Right renal pelvis (tissue), 4 donors: ENCODE measurements around the gene RPL3. TPM values are rescaled to one million over a fixed set of nuclear protein-coding genes. Genes with fewer than 3 reads are reported as not detected.

Experiments used
- DNase-seq, 4 donors: peaks; one replicate each; pipeline ENCODE4 v3.0.0-alpha.2; 2013; ENCODE audit warnings: low read depth in 4 of 4, low spot score in 3 of 4, missing footprints in 1 of 4
- polyA plus RNA-seq, 4 donors: library from polyadenylated mRNA; unstranded; fragments of 120-200 nt; gene quantifications; one replicate each; pipeline ENCODE4 v1.2.1, GENCODE V29; 2013; ENCODE audit not compliant: insufficient read length in 4 of 4

Gene RPL3
- polyA plus RNA-seq, 4 donors = 2,866 to 3,497 (median 3,191) TPM

- no peak for DNase-seq
Measured at GRCh38 chr22:39301108-39301507, 18.3 kb downstream of the RPL3 start.

- no peak for DNase-seq
Measured at GRCh38 chr22:39300186-39300830, 19.1 kb downstream of the RPL3 start.

DNA sequence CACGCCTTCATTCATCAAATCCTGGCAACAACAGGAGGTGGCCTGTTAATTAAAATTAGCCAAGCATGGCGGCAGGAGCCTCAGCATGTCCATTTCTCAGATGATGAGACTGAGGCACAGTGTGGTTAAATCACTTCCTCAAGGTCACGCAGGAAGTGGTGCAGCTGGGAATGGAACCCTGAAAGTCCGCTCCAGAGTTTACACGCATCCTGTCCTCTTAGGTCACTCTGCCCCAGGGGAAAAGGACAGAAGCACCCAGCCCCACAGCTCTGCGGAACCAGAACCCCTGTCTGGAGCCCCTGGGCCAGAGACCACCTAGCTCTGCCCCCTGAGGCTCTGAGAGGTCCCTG lies 19.6 kb downstream of the RPL3 start:
- no peak for DNase-seq

- no peak for DNase-seq
Measured at GRCh38 chr22:39298241-39298987, 21.0 kb downstream of the RPL3 start.

DNA sequence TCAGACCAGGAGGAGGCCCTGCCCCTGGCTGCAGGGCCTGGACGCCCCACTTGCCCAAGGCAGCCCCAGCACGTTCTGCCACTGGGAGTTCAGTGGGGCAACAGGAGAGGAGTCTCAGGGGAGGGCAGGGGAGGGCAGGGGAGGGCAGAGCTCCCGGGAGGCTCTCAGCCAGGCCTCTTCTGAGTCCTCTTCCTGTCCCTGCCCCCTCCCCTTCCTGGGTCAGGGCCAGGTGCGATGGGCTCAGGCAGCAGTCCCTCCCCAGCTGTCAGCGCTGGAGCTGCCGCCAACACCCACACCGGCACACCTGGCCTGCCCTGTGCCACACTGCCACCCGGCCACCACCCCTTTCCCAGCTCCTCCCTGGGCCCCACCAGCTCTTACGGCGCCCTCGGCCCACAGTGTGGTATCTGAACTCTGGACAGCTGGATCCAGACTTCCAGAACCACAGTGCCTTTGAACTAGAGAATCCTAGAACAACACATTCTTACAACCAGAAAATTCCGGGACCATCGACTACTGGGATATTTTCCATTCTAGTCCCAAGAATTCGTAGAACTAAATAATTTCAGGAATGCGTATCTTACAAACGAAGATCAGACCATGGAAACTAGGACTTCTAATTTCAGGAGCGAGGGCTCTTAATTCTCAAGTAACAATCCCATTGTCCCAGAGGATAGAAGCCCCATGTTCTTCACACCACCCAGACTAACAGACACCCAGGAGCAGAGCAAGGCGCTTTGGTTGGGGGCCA lies 21.8 kb downstream of the RPL3 start:
- DNase-seq = no peak

GRCh38 chr22:39296981-39297489 lies 22.4 kb downstream of the RPL3 start:
- no peak for DNase-seq

DNA sequence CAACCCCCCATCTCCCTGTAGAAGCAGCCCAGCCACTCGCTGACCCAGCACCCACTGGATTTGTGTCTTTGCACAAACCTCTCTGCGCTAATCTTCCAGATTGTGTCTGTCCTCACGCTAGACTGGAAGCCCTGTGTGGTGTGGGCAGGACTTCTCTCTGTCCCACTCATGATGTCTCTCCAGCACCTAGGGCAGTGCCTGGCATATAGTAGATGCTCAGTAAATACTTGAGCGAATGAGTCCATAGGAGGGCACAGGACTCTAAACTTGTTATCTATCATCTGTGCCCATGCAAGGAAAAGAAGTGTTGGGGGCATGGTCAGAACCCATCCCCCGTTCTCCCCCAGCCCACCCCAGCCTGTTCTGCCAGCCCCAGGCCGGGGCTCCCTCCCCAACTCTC lies 22.9 kb downstream of the RPL3 start:
- no peak for DNase-seq

GRCh38 chr22:39294571-39295468 lies 24.6 kb downstream of the RPL3 start:
- no peak for DNase-seq

DNA sequence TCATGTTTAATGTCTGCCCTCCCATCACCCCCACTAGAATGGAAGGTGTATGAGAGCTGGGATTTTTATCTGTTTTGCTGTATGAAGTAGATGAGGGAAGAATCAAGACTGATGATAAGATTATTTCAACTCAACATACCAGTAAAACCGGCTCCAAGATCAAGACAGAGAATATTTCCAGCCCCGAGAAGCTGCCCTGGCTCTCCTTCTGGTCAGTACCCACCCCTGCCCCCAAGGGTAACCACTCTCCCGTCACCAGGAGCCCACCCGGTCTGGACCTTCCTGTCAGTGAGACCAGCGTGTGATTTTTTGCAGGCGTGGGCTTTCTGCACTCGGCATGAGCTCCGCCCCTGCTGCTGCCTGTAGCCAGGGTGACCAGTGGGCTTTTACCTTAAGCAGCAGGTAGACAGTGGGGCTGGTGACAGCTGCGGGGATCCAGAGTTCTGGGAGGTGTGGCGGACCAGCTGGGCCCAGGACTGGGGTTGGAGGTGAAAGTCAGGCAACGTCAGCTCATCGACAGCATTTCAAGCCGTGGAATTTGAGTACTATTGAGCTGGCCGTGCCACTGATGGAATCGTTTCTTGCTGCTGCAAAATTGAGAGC lies 25.6 kb downstream of the RPL3 start:
- no peak for DNase-seq

- DNase-seq = peak in 2 of 4 donors; percentile 52 to 54
Measured at GRCh38 chr22:39292561-39293074, 26.8 kb downstream of the RPL3 start.

DNA sequence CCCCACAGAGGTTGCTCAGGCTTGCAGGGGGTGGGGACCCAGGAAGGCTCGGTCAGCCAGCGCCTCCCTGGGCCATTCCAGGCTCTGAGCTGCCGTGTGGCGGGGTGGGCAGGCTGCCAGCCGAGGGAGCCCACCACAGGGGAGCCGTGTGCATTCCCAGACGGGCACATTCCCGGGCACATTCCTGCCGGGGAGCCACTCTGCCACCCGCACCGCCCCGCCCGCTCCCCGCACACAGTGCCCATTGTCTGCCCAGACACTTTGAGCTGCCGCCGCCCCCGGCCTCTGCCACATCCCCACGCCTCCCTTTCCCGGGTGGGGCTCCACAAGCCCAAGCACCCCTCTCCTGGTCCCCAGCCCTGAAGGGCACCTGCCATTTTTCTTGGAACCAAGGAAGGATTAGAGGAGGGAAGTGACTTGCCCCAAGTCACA lies 27.4 kb downstream of the RPL3 start:
- no peak for DNase-seq

DNA sequence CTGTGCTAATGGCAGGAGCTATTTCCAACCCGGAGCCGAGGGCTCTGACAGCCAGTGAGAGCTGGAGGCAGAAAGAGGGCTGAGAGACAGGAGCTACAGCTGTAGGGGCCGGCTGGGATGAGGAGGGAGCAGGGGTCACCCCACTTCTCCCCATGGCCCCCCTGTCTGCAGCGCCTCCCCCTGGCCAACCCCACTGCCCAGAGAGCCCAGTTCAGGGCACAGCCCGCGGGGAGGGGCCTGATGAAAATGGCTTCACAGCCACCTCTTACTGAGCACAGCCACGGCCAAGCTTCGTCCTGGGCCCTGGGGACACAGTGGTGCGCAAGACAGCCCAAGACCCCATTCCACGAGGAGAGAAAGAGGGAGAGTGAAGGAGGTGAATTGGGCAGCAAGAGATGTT lies 27.9 kb downstream of the RPL3 start:
- no peak for DNase-seq

DNA sequence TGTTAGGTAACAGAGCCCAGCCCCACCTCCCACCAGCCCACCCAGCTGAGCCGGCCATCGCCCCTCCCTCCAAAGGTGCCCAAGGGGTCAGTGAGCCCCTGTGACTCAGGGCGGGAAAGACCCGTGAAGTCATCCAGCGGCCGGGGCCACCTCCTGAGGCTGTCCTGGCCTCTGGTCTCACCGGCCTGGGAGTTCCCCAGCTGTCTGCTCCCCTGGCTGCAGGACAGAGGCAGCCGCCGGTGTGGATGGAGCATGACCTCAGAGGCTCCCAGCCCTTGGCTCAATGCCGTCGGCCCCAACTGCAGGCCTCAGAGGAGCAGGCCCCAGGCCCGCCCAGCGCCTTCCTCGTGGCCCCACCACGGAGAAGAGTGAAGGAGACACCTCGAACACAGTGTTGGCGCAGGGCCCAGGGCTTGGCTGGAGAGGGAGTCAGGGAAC lies 28.7 kb downstream of the RPL3 start:
- DNase-seq = no peak

GRCh38 chr22:39289975-39290720 lies 29.3 kb downstream of the RPL3 start:
- DNase-seq = no peak

DNA sequence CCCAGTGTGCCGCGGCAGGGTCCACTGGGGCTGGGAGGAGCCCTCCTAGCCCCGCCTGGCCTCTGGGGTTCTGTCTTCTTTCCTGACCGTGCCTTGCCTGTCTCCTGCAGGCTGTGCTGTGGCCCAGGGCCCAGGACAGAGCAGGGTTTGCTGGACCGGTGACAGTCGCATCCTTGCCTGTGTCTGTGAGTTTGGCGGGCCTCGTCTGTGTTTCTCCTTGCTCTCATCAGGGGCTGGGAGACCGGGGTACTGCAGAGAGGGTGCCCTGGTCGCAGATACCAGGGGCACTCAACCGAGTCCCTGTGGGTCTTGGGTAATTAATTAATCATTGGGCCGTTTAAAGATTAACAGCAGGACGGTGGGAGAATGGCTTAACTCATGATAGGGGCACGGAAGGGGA lies 29.9 kb downstream of the RPL3 start:
- DNase-seq = peak in 2 of 4 donors; percentile 44 to 62

DNA sequence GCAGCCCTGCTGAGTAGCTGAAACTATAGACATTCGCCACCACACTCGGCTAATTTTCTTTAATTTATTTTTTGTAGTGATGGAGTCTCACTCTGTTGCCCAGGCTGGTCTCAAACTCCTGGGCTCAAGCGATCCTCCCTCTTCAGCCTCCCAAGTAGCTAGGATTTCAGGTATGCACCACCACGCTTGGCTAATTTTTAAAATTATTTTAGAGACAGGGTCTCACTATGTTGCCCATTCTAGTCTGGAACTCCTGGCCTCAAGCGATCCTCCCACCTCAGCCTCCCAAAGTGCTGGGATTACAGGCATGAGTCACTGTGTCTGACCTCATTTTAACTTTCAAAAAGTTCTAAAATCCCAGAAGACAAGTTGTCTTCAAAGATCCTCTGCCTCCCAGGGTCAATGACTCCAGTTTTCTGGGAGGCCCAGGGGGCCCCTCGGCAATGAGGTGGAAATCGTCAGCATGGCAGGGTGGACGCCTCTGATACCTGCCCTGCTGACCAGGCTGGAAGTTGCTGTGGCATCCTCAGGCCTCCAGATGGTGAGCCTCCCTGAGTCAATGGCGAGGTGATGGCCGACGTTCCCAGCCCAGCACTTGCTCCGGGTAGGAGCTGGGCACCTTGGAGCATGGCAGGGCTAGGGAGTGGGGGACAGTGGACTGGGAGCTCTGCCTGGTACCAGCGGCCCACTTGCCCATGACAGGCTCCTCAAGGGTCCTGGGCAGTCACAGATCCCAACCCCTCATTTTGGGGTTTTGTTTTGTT lies 31.1 kb downstream of the RPL3 start:
- no peak for DNase-seq

DNA sequence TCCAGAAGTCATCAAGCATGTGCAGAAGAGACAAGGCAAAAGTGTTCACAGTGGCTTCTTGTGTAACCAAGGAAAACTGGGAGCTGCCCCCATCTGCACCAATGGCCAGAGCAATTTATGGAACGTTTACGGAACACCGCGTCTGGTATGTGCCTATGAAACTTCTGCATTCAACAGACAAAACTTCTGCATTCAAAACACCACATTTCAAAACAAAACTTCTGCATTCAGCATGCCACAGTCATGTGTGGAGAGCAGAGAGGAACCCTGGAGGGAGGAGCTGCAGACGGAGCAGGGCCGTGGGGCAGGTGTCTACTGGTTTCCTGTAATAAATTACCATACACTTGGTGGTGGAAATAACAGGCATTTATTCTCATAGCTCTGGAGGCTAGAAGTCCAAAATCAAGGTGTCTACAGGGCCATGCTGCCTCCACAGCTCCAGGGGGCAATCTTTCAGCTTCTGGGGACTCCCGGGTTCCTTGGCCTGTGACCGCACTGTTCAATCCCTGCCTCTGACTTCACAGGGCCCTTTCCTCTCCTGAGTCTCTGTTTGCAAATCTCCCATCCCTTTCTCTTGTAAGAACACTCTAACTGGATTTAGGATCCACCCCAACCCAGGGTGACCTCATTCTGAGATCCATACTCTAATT lies 32.2 kb downstream of the RPL3 start:
- DNase-seq = no peak

GRCh38 chr22:39284983-39285382 lies 34.4 kb downstream of the RPL3 start:
- DNase-seq = no peak
